ENCODE data around the gene ZNG1B.
"Not testable (repeated sequence)": the region's sequence is repeated elsewhere in the genome, so short reads cannot be mapped to it uniquely, and the experiment has no call there.

- TF ChIP-seq, protein P1, sequence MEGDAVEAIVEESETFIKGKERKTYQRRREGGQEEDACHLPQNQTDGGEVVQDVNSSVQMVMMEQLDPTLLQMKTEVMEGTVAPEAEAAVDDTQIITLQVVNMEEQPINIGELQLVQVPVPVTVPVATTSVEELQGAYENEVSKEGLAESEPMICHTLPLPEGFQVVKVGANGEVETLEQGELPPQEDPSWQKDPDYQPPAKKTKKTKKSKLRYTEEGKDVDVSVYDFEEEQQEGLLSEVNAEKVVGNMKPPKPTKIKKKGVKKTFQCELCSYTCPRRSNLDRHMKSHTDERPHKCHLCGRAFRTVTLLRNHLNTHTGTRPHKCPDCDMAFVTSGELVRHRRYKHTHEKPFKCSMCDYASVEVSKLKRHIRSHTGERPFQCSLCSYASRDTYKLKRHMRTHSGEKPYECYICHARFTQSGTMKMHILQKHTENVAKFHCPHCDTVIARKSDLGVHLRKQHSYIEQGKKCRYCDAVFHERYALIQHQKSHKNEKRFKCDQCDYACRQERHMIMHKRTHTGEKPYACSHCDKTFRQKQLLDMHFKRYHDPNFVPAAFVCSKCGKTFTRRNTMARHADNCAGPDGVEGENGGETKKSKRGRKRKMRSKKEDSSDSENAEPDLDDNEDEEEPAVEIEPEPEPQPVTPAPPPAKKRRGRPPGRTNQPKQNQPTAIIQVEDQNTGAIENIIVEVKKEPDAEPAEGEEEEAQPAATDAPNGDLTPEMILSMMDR (conservative IDR thresholded peaks at IDR 0.05; ENCODE audit: low read depth, low read length) = not testable (repeated sequence)
- not testable (repeated sequence) for TF ChIP-seq EZH2 (IDR thresholded peaks at IDR 0.05; ENCODE audit: low read length, unreplicated experiment)
Measured at GRCh38 chr2:113510913-113511312, 73.4 kb downstream of the ZNG1B start.

Measured in PC-3 (cell line).